AG04449 (cell line): Measurements from ENCODE around the gene SDF2.

Source experiments
- CTCF ChIA-PET: fragments of 350-600 bp; formaldehyde crosslinking; extraction: SDS; loops from one replicate; lab custom pipeline; 2021; ENCODE audit warnings: antibody characterized with exemption; lab: Yijun Ruan, JAX
- POLR2A ChIA-PET: fragments of 400-600, 350-600 bp; formaldehyde crosslinking; extraction: SDS; loops from one replicate; lab custom pipeline; 2020; ENCODE audit warnings: antibody characterized with exemption, inconsistent platforms; lab: Yijun Ruan, JAX
- DNase-seq: peaks from one replicate; pipeline ENCODE4 v3.0.0-alpha.2; 2010; ENCODE audit warnings: low read depth, low spot score
- H3K4me3 ChIP-seq: 2 replicates; pipeline ENCODE4 v1.5.1; 2011; ENCODE audit warnings: low read depth, mild to moderate bottlenecking, control low read depth, low read length
- TF ChIP-seq, protein P1 (sequence below): IDR thresholded peaks from one replicate; pipeline ENCODE4 v1.5.1; 2011; ENCODE audit warnings: mild to moderate bottlenecking, moderate library complexity, low read length, control low read depth, inconsistent platforms; ENCODE audit not compliant: insufficient read depth; ENCODE audit errors: missing control alignments

Gene SDF2

DNA sequence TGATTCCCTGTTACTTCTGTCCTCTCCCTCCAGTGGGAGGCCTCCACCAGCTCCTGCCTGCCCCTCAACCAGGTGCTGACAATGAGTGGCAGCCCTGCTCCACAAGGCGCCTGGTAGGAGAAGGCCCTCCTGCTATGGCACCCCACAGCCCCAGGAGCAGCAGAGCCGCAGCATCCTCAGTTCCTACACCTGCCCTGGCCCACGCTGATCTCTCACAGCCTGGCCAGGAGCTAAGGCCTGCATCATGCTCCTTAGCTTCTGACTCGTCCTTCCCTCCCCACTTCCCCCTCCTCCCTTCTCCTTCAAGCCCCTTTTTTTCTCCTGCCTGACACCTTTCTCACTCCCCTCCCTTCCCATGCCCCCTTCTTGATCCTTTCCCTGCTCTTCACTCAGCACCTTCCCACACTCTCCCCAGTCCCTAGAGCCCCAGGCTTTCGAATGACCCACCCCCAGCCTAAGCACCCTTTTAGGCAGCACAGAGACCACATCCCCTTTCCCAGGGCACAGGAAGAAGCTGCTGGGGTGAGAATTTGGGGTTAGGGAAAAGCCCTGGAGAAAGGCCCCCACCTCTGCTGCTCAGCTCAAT is 43.5 kb upstream of the SDF2 start:
- POLR2A ChIA-PET = no interaction called here

DNA sequence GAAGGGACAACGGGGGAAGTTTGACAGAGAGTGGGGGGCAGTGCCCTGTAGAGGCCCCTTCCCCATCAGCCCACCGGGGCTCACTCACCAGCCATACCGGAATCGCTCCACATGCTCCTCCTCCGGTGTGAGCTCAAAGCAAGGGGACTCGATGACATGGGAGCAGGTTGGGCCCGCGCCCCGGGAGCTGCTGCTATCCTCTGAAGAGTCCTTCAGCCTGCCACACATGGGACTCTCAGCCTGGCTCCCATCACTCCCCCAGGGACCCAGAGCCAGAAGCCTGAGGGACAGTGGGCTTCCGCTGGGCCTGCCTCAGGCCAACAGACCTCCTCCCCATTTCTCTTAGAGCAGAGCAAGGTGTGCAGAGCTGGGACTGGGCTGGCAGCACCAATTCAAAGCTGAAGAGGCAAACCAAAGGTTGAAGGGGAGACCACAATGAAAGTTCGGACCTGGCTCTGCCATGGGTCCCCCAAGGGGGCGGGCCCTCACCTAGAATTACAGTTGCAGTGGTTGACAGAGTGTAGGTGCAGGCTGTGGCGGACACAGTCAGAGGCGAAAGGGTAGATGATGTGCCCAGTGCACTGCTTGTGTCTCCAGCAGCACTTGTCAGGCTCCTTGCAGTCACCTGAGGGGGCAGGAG is 42.6 kb upstream of the SDF2 start:
- no peak for DNase-seq
- TF ChIP-seq, protein P1, sequence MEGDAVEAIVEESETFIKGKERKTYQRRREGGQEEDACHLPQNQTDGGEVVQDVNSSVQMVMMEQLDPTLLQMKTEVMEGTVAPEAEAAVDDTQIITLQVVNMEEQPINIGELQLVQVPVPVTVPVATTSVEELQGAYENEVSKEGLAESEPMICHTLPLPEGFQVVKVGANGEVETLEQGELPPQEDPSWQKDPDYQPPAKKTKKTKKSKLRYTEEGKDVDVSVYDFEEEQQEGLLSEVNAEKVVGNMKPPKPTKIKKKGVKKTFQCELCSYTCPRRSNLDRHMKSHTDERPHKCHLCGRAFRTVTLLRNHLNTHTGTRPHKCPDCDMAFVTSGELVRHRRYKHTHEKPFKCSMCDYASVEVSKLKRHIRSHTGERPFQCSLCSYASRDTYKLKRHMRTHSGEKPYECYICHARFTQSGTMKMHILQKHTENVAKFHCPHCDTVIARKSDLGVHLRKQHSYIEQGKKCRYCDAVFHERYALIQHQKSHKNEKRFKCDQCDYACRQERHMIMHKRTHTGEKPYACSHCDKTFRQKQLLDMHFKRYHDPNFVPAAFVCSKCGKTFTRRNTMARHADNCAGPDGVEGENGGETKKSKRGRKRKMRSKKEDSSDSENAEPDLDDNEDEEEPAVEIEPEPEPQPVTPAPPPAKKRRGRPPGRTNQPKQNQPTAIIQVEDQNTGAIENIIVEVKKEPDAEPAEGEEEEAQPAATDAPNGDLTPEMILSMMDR = no peak
- POLR2A ChIA-PET = no interaction called here
- CTCF ChIA-PET = interaction anchor here (0.5 kb wide), 1 partner anchor 23 kb away, joined by 3 read pairs; no protein-coding TSS in a partner anchor
- no peak overlapping the region for H3K4me3 ChIP-seq

More for the DNA sequence above, 43.5 kb upstream of the SDF2 start:
- DNase-seq = no peak
- H3K4me3 ChIP-seq = no peak overlapping the region
- TF ChIP-seq, protein P1 = no peak
- CTCF ChIA-PET = interaction anchor here (1.5 kb wide), 1 partner anchor 14 kb away, joined by 3 read pairs; no protein-coding TSS in a partner anchor

DNA sequence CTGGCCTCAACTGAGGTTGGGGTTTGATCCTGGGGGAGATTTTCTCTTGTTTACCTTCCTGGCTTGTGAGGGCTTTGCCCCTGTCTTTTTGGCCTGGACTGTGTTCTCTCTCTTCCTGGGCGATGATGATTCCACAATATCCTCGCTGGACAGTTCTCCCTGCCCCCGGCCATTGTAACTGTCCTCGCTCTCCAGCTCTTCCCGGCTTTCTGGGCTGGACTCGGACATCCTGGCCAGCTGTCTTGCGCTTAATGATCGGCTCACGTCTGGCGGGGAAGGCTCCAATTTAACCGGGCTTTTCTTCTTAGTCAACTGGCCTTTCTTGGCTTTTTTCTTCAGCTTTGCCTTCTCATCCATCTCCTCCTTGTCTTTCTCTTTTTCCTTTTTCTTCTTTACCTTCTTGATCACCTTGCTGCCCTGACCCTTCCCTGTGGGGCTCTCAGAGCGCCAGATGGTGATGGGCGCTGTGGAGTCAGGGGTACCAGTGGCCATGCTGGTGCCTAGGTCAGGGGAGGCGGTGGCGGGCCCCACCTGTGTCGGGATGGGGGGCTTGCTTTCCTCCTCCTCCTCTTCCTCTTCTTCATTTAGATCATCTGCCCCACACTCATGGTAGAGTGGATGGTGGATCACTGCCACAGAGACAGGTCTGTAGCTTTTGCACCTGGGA is 42.0 kb upstream of the SDF2 start:
- no peak for DNase-seq
- TF ChIP-seq, protein P1 = no peak
- ChIA-PET POLR2A (interaction anchor here (1.6 kb wide), 1 partner anchor 8 kb away, joined by 7 read pairs; the partner anchor contains the start of gene PROCA1), CTCF (interaction anchor here (0.5 kb wide), 1 partner anchor 22 kb away, joined by 3 read pairs; no protein-coding TSS in a partner anchor)
- no peak overlapping the region for H3K4me3 ChIP-seq

DNA sequence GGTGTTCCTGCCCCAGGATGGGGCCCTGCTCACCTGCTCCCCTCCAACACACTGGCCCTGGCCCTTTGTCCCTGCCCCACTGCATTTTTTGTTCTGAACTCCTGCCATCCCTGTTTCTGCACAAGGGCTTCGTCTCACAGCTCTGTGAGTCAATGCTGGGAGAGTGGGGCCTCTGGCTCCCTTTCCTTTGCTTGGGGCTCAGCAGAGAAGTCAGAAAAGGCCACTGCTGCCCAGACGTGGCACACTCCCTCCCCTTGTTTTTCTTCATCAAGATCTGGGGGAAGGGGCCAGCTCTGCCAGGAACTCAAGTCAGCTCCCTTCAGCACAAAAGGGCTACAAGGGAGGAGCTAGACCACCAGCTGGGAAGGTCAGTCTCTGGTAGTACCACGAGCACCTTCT is 41.0 kb upstream of the SDF2 start:
- CTCF ChIA-PET = no interaction called here
- no peak for DNase-seq
- no peak overlapping the region for H3K4me3 ChIP-seq
- POLR2A ChIA-PET = interaction anchor here (0.7 to 1.6 kb wide), 2 partner anchors 9 to 24 kb away, joined by 3 to 7 read pairs; partner anchors contain the start of gene PROCA1
- TF ChIP-seq, protein P1 = no peak

DNA sequence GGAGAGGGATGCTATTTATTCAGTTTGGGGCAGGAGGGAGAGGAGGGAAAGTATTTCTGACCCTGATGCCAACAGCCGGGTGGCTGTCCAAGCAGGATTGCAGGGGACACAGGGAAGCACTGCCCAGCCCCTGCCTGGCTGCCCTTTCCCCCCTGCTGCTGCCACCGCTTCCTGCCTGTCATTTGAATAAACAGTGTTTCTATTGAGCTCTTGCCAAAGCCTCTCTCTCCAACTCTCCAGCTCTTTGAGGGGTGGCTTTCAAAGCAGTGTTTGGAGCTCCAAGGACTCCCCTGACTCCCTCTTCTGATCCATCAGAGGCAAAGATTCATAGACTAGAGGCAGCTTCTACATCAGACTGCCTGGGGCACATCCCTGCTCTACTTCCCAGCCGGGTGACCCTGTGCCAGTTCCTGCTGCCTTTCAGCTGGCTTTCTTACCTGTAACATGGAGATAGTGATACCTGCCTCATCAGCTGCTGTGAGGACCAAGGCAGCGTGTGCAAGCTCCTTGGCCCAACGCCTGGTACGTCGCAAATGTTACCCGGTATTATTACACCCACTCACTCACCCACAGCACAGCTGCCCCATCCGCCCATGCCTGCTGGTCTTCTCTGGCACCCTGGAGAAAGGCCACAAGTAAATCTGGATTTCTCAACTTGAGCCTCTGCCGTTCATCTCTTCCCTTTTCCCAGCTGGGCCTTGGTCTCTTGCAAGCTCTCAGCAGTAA is 40.5 kb upstream of the SDF2 start:
- POLR2A ChIA-PET = interaction anchor here (0.7 to 1.6 kb wide), 2 partner anchors 9 to 23 kb away, joined by 3 to 7 read pairs; partner anchors contain the start of gene PROCA1
- CTCF ChIA-PET = no interaction called here

More for the DNA sequence above, 40.5 kb upstream of the SDF2 start:
- TF ChIP-seq, protein P1 = no peak
- no peak for DNase-seq
- H3K4me3 ChIP-seq = no peak overlapping the region
